Measurements from ENCODE around the gene MARCHF6.

GRCh38 chr5:10315201-10315600 is 38.3 kb upstream of the MARCHF6 start:
- no peak for TF ChIP-seq POLR2A (IDR thresholded peaks at IDR 0.05)
- TF ChIP-seq EP300 (IDR thresholded peaks at IDR 0.05; ENCODE audit: low read depth), result no peak
- TF ChIP-seq, protein P1, sequence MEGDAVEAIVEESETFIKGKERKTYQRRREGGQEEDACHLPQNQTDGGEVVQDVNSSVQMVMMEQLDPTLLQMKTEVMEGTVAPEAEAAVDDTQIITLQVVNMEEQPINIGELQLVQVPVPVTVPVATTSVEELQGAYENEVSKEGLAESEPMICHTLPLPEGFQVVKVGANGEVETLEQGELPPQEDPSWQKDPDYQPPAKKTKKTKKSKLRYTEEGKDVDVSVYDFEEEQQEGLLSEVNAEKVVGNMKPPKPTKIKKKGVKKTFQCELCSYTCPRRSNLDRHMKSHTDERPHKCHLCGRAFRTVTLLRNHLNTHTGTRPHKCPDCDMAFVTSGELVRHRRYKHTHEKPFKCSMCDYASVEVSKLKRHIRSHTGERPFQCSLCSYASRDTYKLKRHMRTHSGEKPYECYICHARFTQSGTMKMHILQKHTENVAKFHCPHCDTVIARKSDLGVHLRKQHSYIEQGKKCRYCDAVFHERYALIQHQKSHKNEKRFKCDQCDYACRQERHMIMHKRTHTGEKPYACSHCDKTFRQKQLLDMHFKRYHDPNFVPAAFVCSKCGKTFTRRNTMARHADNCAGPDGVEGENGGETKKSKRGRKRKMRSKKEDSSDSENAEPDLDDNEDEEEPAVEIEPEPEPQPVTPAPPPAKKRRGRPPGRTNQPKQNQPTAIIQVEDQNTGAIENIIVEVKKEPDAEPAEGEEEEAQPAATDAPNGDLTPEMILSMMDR (IDR thresholded peaks at IDR 0.05), result no peak
- TF ChIP-seq POLR2AphosphoS5 (IDR thresholded peaks at IDR 0.05), result no peak

Data from transverse colon (tissue), 4 donors.